GM19452 (cell line): ENCODE measurements around the gene MOB3B.

Experiments
- ATAC-seq: cut with Tn5 transposase; IDR thresholded peaks from one replicate; pipeline ENCODE4 v1.9.1; 2021; ENCODE audit not compliant: unreplicated experiment

MOB3B gene

DNA sequence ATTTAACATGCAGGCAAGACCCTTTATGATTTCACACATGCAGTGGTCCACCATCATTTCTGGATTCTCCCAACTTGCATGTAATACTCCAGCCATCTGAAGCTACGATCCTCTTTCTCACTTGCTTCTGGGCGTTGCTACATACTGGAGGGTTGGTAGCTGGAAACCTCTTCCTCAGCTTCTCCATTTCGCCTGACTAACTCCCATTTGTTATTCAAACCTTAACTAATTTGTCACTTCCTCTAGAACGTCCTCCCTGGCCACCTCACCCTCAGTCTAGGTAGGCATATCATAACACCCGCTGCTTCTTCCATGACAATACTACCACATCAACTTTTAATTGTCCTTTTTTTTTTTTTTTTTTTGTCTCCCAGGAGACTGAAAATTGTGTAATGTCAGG lies 160.0 kb downstream of the MOB3B start:
- no peak for ATAC-seq

DNA sequence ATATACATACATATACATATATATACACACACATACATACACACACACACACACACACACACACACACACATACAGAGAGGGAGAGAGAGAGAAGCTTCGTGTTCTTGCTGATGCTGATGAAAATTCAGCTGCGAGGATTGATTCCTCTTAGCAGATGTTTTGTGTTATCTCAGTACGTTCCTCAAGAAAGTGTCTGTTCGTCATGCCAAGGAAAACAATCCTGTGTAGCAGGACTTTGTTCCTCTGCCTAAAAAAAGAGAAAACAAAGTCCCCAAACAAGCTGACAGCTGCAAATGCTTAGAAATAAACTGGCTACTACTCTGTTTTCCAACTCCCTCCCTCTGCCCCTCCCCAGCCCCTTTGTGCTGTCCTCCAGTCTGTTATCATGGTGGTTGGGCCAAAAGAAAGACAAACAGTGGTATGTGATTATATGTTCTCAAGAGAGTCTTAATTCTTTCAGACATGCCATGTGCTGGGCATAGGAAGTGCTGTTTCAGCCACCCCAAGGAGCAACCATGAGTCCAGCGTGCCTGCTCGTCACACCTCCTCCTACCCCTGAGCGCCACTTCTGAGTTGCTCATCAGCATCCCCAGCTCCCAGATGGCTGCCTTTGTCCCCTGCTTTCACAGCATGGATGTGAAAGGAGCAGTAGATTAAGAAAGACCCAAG lies 161.2 kb downstream of the MOB3B start:
- ATAC-seq = no peak

DNA sequence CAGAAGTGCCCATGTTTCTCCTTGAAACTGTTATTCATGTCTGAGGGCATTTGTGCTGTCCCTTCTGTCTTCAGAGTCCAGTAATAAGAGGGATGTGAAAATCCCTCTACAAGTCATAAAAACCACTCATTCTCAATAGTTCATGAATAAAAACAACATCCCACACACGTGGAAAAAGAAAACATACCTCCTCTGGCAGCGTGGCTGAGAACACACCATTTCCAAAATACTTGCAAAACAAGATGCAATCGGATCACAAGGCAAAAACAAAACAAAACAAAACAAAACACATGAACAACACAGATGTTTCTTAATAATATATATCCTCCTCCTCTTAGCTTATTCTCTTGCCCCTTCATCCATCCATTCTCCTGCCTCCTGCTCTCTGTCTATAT lies 161.7 kb downstream of the MOB3B start:
- no peak for ATAC-seq

DNA sequence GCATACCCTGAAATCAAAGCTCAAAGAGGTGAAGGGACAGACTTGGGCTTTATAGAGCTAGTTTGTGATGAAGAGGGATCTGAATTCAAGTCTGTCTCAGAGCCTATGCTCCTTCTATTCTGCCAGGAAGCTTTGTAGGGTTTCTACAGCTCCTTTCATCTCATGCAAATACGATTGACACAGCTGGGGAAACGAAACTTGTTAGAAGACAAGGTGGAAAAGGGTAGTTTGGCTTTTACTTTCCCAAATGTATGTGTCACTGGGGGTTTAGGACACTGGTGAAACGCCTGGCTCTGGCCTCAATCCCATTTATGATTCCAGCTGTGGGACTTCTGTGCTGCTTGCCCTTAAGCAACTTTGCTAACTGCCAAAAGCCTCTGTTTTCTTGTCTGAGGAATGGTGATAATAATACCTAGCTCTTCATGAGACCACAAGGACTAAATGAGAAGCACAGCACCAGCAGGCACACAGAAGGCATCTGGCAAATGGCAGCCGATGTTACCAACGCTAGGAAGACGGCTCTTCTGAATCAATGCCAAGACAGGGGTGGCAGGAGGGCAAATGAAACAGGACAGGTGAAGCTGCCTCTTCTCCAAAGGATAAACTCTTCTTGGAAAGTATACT lies 162.3 kb downstream of the MOB3B start:
- peak; percentile 62 for ATAC-seq

DNA sequence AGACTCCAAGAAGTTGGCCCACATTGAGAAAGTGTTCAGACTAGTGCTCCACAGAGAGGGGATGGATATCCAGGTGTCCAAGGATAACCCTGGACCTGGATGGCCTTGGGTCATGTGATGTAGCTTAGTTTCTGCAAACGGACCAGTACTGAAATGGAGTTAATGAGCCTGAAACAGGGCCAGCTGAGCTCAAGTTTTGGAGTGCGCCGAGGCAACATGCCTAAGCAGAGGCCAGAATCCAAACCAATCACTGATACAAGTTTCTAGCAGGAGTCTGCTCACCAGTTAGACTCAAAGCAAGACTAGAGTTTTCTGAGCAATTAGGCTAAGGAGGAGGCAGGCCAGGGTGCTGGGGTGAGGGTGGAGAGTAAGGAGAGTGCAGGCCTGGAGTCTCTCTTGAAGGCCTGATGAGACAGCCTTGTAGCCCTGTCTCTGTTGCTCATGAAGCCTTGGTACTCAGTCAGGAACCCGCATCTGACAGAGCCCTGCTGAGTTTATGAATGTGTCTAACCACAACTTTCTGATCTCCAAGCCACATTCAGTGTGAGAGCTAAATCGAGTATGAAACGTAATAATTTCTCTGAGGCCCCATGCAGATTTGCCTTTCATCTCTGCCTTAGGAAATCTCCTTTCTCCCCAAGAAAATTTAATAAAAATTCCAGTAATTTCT lies 163.8 kb downstream of the MOB3B start:
- peak; percentile 84 for ATAC-seq

DNA sequence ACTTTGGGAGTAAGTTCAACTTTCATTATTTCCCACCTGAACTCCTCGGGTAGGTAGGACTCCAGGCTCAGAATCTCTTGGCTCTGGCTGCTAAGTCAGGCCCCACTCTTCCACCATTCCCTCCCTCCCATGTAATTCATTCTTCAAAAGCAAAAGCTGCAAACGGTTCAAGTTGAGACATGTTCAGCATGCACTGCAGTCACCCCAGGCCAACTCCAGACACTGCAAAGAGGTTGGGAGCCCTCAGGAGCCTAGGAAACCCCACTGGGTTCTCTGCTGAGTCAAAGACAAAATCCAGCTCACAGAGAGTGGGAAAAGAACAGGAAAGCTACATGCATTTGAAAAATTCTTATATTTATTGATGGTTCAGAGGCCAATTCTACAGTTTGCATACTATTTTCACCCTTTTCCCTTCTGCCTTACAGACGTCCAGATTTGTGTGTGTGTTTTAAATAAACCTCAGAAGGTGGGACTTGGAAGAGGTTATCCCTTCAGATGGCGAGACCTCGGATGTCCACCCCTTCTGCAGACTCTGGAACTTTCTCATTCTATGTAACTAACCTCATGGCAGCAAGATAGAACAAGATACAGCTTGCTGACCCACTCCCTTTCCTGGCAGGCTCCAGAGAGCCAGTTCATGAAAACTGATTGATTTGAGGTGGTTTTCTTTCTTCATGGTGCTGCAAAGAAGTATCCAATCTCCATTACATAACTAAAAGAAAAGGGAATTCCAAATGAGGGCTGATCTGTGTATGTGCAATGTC lies 167.0 kb downstream of the MOB3B start:
- ATAC-seq = no peak

DNA sequence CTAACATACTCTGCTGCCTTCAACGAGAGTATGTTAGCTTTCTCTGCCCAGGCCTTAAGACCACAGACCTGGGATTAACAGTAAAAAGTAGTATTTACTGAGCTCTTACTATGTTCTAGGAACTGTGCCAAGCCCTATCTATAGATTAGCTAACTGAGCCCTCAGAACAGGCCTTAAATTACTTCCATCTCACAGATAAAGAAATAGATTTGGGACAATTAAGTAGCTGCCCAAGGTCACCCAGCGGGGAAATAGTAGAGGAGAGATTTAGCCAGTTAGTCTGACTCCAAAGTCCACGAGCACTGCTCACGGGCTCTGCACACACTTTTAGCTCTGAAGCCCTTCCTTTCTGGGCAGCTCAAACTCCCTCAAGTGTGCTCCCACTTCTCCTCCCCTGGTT lies 168.1 kb downstream of the MOB3B start:
- no peak for ATAC-seq

DNA sequence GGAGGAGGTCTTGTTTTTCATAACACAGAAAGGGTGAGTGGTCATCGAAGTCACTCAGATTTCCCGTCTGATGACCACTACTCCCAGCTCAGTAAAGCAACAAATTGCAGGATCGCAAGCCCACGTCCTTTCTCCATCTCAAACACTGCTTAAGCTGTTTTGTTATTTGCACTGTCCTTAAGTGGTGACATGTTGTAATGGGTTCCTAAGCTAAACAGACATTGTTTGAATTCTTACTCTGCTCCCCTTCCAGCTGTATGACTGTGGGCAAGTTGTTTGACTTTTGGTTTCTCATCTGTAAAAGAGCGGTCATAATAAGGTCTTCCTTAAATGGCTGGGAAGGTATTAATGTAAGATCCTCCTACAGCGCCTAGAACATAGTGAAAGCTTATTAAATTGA lies 169.9 kb downstream of the MOB3B start:
- ATAC-seq = no peak

DNA sequence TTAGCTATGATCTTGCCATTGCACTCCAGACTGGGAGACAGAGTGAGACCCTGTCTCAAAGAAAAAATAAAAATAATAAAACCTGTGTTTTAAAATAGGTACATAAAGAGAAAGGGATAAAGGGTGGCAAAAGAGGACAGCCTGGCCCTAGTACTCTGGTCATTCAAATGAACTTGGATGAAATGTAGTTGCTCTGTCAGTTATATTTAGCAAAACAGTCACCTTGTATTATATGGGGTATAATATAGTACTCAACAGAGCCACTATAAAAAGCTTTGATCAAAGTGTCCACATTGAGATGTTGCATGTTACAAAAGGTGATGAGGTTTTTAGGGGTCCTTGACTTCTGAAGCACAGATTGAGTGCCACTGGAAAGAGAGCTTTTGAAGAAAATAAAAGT lies 171.6 kb downstream of the MOB3B start:
- no peak for ATAC-seq

DNA sequence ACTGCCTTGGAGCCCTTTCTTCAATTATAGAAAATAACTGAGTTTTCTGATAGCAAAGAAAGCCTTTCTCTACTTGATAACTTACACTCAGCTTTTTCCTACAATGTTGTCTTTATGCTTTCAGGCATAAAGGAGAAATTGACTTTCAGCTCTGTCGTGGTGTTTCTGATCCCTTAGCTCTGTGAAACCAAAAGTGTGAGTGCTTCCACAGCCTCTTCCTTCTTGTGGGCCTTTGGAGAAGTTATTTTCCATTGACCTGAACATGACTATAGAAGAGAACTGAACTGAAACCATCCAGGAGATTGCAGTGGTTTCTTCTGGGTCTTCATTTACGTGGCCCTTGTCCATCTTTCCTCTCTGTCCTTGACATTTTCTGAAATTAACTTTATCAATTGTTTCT lies 173.2 kb downstream of the MOB3B start:
- no peak for ATAC-seq

DNA sequence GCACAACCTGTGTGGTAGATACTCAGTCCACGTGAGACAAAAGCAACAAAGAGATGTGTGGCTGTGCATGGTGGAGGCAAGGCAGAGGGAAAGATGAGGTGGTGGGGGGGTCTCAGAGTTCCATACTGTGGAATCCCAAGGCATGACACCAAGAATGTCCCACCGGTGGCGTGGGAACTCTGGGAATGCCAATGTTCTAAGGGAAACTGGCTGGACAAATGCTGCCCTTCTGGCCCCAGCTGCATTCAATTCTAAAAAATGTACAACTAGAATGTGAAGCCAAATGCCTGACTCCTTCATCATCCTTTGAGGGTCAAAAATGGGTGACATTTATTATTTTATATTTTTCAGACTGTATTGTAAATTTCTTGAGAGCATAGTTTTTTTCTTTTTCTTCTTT lies 174.4 kb downstream of the MOB3B start:
- ATAC-seq = no peak

DNA sequence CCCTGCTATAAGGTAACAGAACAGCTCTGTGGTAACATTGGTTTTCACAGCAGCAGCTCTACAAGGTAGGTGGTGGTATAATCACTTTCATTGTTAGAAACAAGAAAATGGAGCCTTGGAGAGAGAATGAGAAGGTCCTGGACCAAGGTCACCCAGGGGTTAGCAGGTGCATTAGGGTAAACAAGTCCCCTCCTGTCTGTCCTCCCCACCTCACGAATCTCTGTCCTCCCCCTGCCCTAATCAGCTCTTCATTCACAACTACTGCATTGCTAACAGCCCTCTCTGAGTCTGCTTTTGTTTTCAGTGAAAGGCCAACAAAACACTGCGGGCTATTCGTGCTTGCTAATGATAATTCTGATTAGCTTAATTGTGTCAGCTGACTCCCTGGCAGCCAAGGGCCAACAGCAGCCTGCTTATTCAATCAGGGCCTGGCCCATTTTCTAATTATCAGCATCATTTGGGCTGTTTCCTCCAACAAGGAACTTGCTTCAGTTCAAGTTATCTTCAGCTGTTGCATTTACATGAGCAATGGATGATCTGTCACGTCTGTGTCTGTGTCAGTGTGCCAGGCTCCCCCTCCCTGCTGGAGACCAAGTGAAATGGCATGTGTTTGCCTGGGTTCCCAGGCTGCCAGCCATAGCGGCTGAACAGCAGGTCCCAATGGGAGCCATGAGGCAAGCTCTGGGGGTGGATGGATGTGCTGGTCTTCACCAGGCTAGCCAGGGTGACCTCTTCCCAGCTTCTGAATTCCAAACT lies 176.0 kb downstream of the MOB3B start:
- peak; percentile 95 for ATAC-seq

DNA sequence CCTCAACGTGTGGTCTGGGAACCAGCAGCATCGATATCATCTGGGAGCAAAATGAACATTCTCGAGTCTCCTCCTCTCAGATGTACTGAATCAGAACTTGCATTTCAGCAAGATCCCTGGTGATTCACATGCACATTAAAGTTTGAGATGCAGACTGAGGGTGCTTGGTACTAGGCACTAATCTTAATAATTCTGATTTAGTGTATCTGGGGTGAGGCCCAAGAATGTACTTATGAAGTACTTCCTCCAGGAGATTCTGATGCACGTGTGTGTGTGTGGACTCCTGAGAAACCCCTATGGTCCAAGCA lies 176.5 kb downstream of the MOB3B start:
- no peak for ATAC-seq

DNA sequence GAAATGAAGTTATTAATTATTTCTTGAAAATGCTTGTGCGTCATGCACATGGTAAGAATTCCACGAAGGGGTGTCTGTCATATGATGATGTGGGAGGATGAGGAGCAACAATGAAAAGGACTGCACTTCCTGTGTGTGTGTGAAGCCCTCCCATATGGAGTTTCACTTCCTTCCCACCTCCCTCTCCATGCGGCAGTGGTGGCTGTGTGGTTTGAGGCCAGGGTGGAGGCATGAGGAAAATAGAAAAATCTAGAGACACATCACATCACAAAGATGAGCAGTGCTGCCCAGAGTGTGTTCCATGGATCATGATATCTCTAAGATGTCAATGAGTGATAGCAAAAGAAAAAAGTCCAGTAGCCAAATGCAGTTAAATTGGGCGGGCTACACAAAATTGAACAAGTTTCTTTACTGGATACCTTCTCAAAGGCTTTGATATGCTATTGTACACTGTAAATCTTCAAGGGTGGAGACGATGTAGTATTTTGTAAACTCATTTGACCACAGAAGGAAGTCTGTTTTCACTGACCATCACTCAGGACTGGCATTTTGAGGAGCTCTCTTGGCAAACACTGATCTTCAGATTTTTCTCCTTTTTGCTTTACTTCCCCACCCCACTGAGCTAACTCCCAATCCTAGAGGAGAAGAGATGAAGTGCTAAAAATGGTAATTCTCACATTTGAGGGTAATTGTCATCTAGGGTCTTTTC lies 177.0 kb downstream of the MOB3B start:
- no peak for ATAC-seq

DNA sequence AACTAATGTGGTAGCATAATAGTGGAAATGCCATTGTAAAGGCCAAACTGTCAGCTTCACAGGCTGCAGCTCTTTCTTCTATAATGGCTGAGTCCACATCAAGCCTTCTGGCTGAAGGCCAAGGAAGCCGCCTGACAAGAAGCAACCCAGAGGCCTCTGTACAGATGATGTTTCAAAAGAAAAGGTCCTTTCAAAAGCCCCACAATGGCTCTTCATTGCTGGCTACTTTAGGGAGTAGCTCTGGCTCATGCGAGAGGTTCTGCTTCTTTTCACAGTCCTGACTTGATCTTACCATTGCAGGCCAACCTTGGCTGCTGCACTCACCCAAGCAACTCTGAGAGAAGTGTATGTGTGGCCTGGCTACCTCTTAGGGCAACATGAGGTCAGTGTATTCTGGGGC lies 178.2 kb downstream of the MOB3B start:
- ATAC-seq = no peak

DNA sequence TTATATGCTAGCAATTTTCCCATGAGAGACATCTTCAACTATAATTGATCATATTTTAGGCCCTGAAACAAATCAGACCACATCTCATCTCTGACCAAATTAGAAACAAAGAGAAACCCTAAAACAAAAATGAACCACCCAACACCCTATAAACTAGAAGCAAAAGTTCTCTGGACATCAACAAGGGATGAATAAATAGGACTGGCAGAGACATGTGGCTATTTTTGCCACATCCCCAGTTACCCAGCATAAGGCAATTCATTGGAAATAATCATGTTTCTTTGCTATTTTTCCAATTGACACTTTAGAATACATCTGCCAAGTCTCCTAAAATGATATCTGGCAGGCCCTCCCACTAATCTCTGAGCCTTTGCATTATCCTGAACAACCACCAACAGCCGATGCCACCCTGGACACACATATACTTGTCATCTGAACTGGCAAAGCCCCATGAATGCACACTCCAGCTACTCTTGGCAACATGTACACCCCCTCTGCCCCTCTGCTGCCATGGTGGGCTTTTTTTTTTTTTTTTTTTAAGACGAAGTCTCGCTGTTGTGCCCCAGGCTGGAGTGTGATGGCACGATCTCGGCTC lies 179.1 kb downstream of the MOB3B start:
- no peak for ATAC-seq

DNA sequence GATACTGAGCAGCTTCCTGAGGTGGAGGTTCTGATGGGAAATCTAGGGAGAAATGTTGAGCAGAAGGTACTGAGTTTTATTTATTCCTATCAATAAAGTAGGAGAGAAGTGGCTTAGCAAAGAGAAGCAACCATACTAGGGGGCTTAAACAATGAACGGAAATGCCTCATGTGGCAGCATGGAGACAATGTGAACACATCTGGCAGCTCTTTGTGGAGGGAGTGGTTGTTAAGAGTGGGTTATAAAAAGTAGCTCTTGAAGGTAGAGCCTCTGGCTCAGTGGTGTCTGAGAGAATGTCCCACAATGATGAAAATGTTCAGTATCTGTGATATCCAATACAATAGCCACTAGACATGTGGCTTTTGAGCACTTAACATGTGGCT lies 179.9 kb downstream of the MOB3B start:
- ATAC-seq = no peak

DNA sequence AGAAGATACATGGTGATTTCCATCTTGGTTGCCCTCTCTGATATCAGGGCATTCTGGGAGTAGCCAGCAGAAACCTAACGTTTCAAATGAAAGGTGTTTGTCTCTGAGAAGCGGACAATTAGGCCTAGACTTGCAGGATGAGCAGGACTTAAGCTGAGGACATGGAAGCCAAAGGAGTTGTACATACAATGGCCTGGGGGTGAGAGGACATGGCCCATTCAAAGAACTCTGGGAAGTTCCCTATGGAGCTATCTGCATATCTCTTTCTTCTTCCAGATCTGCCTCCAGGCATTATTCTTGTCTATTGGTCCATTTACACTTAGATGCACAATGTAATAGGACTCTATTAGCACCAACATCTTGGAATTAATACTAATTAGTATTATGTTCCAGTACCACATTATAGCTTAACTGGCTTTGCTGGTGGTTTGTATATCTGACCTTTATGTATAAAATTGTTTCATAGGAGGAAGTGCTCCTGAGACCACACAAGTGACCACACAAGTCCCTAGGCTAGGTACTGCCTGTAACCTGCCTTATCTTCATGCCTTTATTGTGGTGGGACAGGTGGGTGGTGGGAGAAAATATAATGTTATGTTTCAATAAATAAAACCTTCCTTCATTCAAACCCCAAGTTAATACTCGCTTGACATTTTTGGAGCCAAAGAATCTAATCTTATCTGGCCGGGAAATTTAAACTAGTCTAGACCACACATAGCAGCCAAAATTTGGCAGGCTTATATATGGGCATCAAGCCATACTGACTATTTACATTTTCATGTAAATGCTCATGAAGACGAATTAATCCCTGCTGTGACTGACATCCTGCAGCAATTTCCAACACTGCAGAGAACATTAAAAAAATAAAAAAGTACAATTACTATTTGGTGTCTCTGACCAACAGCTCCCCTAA lies 180.6 kb downstream of the MOB3B start:
- no peak for ATAC-seq

DNA sequence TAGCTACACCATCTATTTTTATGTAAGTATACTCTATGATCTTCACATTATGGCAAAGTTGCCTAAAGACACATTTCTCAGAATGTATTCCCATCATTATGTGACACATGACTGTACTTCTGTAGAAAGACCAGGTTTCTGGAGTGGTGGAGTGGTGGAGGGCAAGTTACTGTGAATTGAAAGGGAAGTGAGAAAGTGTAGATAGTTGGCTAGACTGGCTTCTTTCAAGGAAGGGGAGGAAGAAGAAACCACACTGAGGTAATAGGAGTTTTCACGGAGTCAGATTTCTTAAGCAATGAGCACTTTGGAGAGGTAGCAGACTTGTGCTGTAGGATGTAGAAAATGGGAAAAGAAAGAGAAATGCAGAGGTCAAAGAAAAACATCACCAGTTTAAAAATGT lies 181.7 kb downstream of the MOB3B start:
- ATAC-seq = no peak
